A673 (cell line): ENCODE data around the gene SEC23IP. TPM values are rescaled to one million over a fixed set of nuclear protein-coding genes. Genes with fewer than 3 reads are reported as not detected.

Experiments
- BruUV-seq: library from RNA; stranded (reverse); fragments of 400-500 nt; replicated peaks from 2 replicates; lab custom pipeline; 2021; lab: Mats Ljungman, UMichigan
- CTCF ChIA-PET: fragments of 300-600 bp; sonication (Branson Sonifier 250); formaldehyde crosslinking; loops from one replicate; lab custom pipeline; 2022; ENCODE audit warnings: antibody characterized with exemption; lab: Charles Lee
- POLR2A ChIA-PET: fragments of 300-600 bp; sonication (Branson Sonifier 250); formaldehyde crosslinking; loops from one replicate; lab custom pipeline; 2022; ENCODE audit warnings: antibody characterized with exemption; ENCODE audit not compliant: low non-redundant PET; lab: Charles Lee
- DNase-seq: peaks from one replicate; pipeline ENCODE4 v3.0.0-alpha.2; 2015; ENCODE audit warnings: low spot score
- H3K27ac ChIP-seq: fragments of 200-600 bp; sonication (generic); 2 replicates; pipeline ENCODE4 v1.5.1; 2016; ENCODE audit warnings: mixed run types, low read depth, mild to moderate bottlenecking, mixed read lengths, antibody characterized with exemption, low read length; ENCODE audit not compliant: poor library complexity, severe bottlenecking
- H3K27me3 ChIP-seq: fragments of 200-600 bp; sonication (generic); replicated peaks from 2 replicates; pipeline ENCODE4 v1.6.1; 2017; ENCODE audit warnings: mixed run types, low read depth, mild to moderate bottlenecking, mixed read lengths, antibody characterized with exemption, low read length; ENCODE audit not compliant: insufficient read depth, poor library complexity
- H3K36me3 ChIP-seq: fragments of 200-600 bp; sonication (generic); 2 replicates; pipeline ENCODE4 v1.6.1; 2016; ENCODE audit warnings: mixed run types, mild to moderate bottlenecking, mixed read lengths, antibody characterized with exemption, low read length; ENCODE audit not compliant: insufficient read depth, poor library complexity, severe bottlenecking
- H3K4me1 ChIP-seq: fragments of 200-600 bp; sonication (generic); 2 replicates; pipeline ENCODE4 v1.6.1; 2017; ENCODE audit warnings: mixed run types, mild to moderate bottlenecking, mixed read lengths, antibody characterized with exemption, low read length; ENCODE audit not compliant: insufficient read depth, poor library complexity, severe bottlenecking
- H3K4me3 ChIP-seq: fragments of 200-600 bp; sonication (generic); 2 replicates; pipeline ENCODE4 v1.5.1; 2016; ENCODE audit warnings: low read depth, mixed run types, mild to moderate bottlenecking, mixed read lengths, low read length; ENCODE audit not compliant: poor library complexity, severe bottlenecking
- H3K9me3 ChIP-seq: fragments of 200-600 bp; sonication (generic); 2 replicates; pipeline ENCODE4 v1.6.1; 2016; ENCODE audit warnings: mixed run types, low read depth, mild to moderate bottlenecking, mixed read lengths, antibody characterized with exemption, low read length; ENCODE audit not compliant: poor library complexity, severe bottlenecking
- CTCF ChIP-seq: fragments of 300-800, 200-600 bp; sonication (generic); conservative IDR thresholded peaks from 2 replicates; pipeline ENCODE4 v1.5.1; 2017; ENCODE audit warnings: low read depth, mild to moderate bottlenecking, antibody characterized with exemption, low read length, moderate library complexity, mixed read lengths
- EZH2 ChIP-seq: fragments of 200-600 bp; sonication (generic); IDR thresholded peaks from 2 replicates; pipeline ENCODE4 v1.6.1; 2017; ENCODE audit warnings: borderline replicate concordance, low read depth, mild to moderate bottlenecking, mixed read lengths, antibody characterized with exemption, low read length; ENCODE audit not compliant: poor library complexity, severe bottlenecking
- intact Hi-C: fragments of 100-400 bp; cut with micrococcal nuclease; formaldehyde crosslinking; loops from one replicate; pipeline ENCODE4 v1.10.0; 2022; ENCODE audit not compliant: unreplicated experiment
- total RNA-seq: library from RNA; stranded (reverse); gene quantifications from 2 replicates; pipeline ENCODE4 v1.2.3, GENCODE V29; 2021

The SEC23IP gene
- total RNA-seq, 1 experiment from 2014 or later, result 78.6 TPM

GRCh38 chr10:119931871-119932270 lies 39.3 kb downstream of the SEC23IP start:
- DNase-seq, result peak; percentile 35
- ChIA-PET POLR2A (no interaction called here), CTCF (no interaction called here)
- H3K27ac ChIP-seq, result no peak overlapping the region
- TF ChIP-seq EZH2, result no peak
- TF ChIP-seq CTCF, result no peak
- BruUV-seq, result no TSS peak
- peaks cover 71% of the 10 kb centered on the region for H3K36me3 ChIP-seq
- intact Hi-C loops, result no loop called here
- peaks cover 7% of the 10 kb centered on the region for H3K4me1 ChIP-seq
- no peak overlapping the region for H3K4me3 ChIP-seq
- H3K9me3 ChIP-seq, result no peaks in the 10 kb centered on the region
- H3K27me3 ChIP-seq, result no peaks in the 10 kb centered on the region

GRCh38 chr10:119932631-119933030 lies 40.1 kb downstream of the SEC23IP start:
- peaks cover 7% of the 10 kb centered on the region for H3K4me1 ChIP-seq
- CTCF ChIA-PET, result interaction anchor here (1.2 to 1.4 kb wide), 2 partner anchors 182 to 246 kb away, joined by 3 to 4 read pairs; no protein-coding TSS in a partner anchor
- POLR2A ChIA-PET, result no interaction called here
- TF ChIP-seq CTCF, result no peak
- TF ChIP-seq EZH2, result no peak
- H3K36me3 ChIP-seq, result peaks cover 64% of the 10 kb centered on the region
- intact Hi-C loops, result loop anchor here (1.0 kb wide), 1 partner anchor 405 kb away; no protein-coding TSS in a partner anchor
- BruUV-seq, result no TSS peak
- H3K9me3 ChIP-seq, result no peaks in the 10 kb centered on the region
- DNase-seq, result no peak
- H3K4me3 ChIP-seq, result no peak overlapping the region
- H3K27ac ChIP-seq, result no peak overlapping the region
- no peaks in the 10 kb centered on the region for H3K27me3 ChIP-seq

- peak; percentile 73 for DNase-seq
- intact Hi-C loops, result loop anchor here (1.0 kb wide), 1 partner anchor 404 kb away; no protein-coding TSS in a partner anchor
- H3K4me3 ChIP-seq, result no peak overlapping the region
- H3K4me1 ChIP-seq, result peaks cover 7% of the 10 kb centered on the region
- peaks cover 58% of the 10 kb centered on the region for H3K36me3 ChIP-seq
- H3K9me3 ChIP-seq, result no peaks in the 10 kb centered on the region
- CTCF ChIA-PET, result interaction anchor here (1.2 to 1.4 kb wide), 2 partner anchors 182 to 246 kb away, joined by 3 to 4 read pairs; no protein-coding TSS in a partner anchor
- no peak overlapping the region for H3K27ac ChIP-seq
- TF ChIP-seq CTCF (peak; percentile 68), EZH2 (no peak)
- no TSS peak for BruUV-seq
- no peaks in the 10 kb centered on the region for H3K27me3 ChIP-seq
- POLR2A ChIA-PET, result no interaction called here
Measured at GRCh38 chr10:119933179-119933578, 40.6 kb downstream of the SEC23IP start.
